ENCODE data around the gene PTGES. TPM values are rescaled to one million over a fixed set of nuclear protein-coding genes. Genes with fewer than 3 reads are reported as not detected.
"Not testable (repeated sequence)": the region's sequence is repeated elsewhere in the genome, so short reads cannot be mapped to it uniquely, and the experiment has no call there.

Gene PTGES
- total RNA-seq, 1 donor from 2014 or later: 3.7 TPM

DNA sequence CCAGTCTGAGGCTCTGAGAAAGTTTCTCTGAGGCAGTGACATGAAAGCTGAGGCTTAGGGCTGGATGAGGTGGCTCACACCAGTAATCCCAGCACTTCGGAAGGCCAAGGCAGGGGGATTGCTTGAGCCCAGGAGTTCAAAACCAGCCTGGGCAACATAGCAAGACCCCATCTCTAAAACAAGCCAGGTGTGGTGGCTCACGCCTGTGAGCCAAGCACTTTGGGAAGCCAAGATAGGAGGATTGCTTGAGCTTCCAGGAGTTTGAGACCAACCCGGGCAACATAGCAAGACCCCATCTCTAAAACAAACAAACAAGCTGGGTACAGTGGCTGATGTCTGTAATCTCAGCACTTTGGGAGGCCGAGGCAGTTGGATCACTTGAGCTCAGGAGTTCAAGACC lies 3.8 kb downstream of the PTGES start:
- not testable (repeated sequence) for FAIRE-seq; DNase-seq (ENCODE audit: low spot score in 2 of 2)

GRCh38 chr9:129748249-129748648 lies 4.6 kb downstream of the PTGES start:
- FAIRE-seq: no peak
- no peak for DNase-seq (ENCODE audit: low spot score in 2 of 2)

GRCh38 chr9:129746092-129746777 lies 6.6 kb downstream of the PTGES start:
- DNase-seq (ENCODE audit: low spot score in 2 of 2): no peak
- no peak for FAIRE-seq

DNA sequence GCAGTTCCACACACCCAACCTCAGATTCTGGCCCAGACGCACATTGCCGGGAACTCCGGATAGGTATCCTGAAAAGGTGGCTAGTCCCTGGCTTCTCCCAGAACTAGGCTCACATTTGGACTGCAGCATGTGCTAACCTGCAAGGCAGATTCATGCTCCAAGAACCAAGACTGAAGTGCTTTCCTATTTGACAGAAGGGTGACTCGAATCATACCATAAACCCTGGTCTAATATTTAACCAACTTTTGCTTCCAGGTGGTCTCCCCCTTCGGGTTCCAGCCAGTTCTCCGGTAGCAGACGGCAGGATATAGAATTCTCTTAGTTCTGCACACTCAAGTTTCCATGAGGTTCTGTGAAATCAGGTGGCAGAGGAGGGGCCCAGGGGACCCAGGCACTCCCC lies 7.6 kb downstream of the PTGES start:
- FAIRE-seq: no peak
- DNase-seq (ENCODE audit: low spot score in 2 of 2): no peak

DNA sequence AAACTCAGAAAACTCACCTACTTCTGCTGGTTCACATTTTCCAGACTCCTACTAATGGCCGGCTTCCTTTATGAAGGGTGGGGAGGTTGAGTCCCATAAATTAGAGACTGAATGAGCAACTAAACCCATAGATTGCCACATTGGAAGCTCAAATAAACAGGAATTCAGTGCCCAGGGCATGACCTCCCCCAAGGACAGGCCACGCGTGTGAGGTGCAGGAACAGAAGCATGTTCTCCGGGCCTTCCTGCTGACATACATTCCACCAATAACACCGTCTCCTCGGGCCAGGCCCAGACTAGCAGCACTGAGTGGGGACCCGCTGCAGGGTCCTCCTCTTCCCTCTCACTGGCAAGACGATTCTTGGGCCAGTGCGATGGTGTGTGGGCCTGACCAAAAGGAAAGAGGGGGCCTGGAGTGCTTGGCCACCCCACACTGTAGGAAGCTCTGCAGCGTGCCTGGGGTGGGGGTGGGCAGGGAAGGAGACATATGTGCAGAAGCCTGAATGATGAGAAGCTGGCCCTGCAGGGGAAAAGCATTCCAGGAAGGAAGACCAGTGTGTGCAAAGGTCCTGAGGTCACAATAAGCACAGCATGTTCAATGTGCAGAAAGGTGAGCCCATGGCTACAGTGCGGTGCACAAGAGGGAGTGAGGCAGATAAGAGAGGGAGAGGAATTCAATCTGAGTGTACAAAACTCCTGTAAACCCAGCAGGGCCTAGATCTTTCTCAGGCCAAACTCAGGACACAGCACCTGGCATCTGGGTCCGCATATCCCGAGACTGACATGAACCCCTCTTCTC lies 12.0 kb downstream of the PTGES start:
- FAIRE-seq (no peak), DNase-seq (ENCODE audit: low spot score in 2 of 2) (no peak)

DNA sequence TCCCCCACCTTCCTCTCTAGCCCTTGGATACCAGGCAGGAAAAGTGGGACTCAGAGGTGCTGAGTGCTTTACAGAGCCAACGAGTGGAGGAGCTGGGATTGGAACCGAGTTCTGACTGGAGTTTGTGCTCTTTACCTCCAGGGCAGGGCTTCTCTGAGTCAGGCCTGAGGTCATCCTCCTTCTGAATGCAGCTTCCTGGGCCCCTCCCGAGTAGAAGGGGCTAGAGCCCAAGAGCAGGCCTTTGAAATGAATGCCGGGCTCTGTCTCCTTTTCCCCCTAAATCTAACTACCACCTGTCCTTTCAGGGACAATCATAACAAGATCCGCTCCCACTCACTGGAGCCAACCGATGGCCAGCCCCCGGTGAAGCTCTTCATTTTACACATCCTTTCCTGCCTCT lies 12.7 kb downstream of the PTGES start:
- DNase-seq (ENCODE audit: low spot score in 2 of 2) (no peak), FAIRE-seq (no peak)

DNA sequence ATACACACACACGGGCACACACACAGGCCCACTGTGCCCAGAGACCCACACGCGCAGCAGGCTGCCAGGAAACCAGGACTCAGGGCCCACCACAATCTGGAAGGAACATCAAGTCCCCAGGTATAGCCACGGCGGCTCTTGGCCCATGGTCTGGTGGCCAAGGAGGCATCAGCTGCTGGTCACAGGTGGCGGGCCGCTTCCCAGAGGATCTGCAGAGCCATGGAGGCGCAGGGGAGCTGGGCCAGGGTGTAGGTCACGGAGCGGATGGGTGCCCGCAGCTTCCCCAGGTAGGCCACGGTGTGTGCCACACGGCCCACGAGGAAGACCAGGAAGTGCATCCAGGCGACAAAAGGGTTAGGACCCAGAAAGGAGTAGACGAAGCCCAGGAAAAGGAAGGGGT lies 13.4 kb downstream of the PTGES start:
- DNase-seq (ENCODE audit: low spot score in 2 of 2) (no peak), FAIRE-seq (no peak)

- no peak for FAIRE-seq
- DNase-seq (ENCODE audit: low spot score in 2 of 2): peak; percentile 75 to 89
Measured at GRCh38 chr9:129737479-129738274, 15.2 kb downstream of the PTGES start.

DNA sequence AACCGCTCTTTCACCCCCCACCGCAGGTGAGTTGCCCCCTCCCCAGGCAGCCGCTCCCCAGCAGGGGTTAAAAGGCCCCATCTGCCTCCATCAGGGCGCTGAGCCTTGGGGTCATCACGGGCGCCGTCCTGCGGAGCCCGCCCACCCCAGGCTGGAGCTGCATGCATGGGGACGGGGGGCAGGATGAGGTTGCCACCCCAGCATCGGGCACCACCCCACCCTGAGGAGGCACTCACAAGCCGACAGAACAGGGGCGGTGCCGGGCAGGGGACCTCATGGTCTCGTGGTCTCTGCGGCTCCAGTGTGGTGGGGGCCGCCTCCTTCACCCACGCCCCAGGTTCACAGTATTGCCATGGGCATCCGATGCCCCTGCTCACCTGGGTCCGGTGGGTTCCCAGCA lies 16.5 kb downstream of the PTGES start:
- no peak for DNase-seq (ENCODE audit: low spot score in 2 of 2)
- FAIRE-seq: no peak

DNA sequence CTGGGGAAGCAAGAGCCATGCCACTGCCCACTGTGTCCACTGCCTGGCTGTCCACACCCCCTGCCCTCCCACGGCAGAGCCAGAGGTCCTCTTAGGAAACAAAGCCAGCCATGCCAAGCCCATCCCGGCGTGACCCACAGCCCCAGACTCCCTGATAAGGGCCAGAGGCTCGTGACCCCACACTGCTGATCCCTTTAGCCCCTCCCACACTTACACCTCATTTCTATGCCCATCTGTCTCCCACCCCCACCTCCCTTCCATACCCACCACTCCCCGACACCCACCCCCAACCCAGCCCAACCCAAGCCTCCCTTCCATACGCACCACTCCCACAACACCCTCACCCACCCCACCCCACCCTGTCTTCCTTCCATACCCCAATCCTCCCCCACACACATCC lies 17.3 kb downstream of the PTGES start:
- no peak for DNase-seq (ENCODE audit: low spot score in 2 of 2)
- FAIRE-seq: no peak

GRCh38 chr9:129733632-129733953 lies 19.2 kb downstream of the PTGES start:
- no peak for FAIRE-seq

DNA sequence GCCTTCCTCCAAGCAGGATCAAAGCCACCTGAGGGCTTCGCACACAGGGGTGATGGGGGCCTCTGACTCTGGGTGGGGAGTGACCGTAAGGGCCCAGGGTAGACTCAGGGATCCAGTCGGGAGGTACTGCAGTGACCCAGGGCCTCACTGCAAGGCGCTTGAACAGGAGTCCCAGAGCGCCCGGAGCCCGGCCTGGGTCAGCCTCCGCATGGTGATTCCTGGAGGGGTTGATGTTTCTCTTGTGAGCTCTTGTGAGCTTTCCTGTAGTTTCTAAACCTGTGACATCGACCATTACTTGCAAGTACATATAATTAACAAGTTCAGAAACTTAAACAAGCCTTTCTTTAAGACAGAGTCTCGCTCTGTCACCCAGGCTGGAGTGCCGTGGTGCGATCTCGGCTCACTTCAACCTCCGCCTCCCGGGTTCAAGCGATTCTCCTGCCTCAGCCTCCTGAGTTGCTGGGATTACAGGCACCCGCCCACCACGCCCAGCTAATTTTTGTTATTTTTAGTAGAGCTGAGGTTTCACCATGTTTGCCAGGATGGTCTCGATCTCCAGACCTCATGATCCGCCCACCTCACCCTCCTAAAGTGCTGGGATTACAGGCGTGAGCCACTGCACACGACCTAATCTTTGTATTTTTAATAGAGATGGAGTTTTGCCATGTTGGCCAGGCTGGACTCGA lies 19.8 kb downstream of the PTGES start:
- no peak for DNase-seq (ENCODE audit: low spot score in 2 of 2)
- FAIRE-seq: no peak

More at GRCh38 chr9:129733632-129733953, 19.2 kb downstream of the PTGES start:
- no peak for DNase-seq (ENCODE audit: low spot score in 2 of 2)

GRCh38 chr9:129732100-129732499 lies 20.7 kb downstream of the PTGES start:
- DNase-seq (ENCODE audit: low spot score in 2 of 2): no peak
- FAIRE-seq: no peak

DNA sequence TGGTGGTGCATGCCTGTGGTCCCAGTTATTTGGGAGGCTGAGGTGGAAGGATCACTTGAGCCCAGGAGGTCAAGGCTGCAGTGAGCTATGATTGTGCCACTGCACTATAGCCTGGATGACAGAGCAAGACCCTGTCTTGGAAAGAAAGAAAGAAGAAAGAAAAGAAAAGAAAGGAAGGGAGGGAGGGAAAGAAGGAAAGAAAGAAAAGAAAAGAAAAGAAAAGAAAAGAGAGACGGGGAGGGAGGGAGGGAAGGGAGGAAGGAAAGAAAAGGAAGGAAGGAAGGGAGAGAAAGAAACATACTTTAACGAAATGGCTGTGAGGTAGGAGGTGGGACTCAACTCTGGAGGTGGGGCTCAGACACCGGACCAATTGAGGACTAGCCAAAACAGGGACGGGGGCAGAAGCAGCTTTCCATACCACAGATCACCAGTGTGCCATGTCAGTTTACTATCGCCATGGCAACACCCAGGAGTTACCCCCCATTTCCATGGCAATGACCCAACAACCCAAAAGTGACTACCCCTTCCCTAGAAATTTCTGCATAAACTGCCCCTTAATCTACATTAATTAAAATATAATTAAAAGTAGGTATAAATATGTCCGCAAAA lies 21.3 kb downstream of the PTGES start:
- FAIRE-seq: no peak
- DNase-seq (ENCODE audit: low spot score in 2 of 2): no peak

DNA sequence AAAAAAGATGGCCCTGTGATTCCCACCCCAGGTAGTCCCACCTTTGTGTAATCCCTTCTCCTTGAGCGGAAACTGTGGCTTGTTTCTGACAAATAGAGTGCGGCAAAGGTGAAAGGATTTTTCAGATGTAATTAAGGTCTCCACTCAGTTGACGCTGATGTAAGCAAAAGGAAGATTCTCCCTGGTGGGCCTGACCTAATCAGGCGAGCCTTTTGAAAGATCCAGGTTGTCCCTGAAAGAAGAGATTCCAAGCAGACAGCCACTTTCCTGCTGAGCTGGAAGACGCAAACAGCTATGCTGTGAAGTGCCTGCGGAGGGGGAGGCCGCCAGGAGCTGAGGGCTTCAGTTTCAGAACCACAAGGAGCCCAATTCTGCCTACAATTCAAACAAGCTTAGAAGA lies 24.1 kb downstream of the PTGES start:
- no peak for FAIRE-seq

GRCh38 chr9:129726322-129727160 lies 26.3 kb downstream of the PTGES start:
- FAIRE-seq (no peak), DNase-seq (ENCODE audit: low spot score in 2 of 2) (peak; percentile 70 to 89)

More for the DNA sequence above, 24.1 kb downstream of the PTGES start:
- no peak for DNase-seq (ENCODE audit: low spot score in 2 of 2)

- FAIRE-seq (no peak), DNase-seq (ENCODE audit: low spot score in 2 of 2) (no peak)
Measured at GRCh38 chr9:129725795-129726251, 27.0 kb downstream of the PTGES start.

DNA sequence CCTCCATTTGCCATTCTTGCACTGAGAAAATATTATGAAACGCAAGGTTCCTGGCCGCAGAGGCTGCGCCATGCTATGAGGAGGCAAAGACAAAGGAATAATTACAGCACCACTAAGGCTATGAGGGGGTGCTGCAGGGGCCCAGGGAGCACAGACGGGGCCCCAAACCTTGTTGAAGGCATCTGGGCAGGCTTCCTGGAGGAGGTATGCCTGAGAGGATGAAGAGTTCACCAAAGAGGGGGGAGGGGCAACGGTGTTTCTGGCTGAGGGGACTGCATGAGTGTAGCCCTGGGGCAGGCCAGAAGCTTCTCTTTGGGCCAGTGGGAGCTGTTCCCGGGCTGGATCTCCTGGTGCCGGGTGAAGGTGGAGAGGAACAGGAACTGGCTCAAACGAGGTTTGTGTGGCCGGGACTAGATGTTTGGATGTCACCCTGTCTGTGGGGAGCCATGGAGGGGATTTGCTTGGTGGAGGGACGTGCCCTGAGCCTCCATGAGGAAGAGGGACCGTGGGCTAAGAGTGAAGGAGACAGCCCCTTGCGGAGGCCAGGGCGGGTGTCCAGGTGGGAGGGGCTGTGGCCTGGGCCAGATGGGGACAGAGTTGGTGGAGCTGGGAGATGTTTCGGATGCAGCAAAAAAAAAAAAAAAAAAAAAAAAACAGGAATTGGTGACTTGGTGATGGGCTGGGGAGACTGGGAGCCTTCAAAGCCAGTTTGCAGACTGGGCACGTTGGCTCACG lies 28.2 kb downstream of the PTGES start:
- DNase-seq (ENCODE audit: low spot score in 2 of 2) (no peak), FAIRE-seq (no peak)

GRCh38 chr9:129722913-129723312 lies 29.9 kb downstream of the PTGES start:
- DNase-seq (ENCODE audit: low spot score in 2 of 2): no peak

More at GRCh38 chr9:129722913-129723312, 29.9 kb downstream of the PTGES start:
- no peak for FAIRE-seq

Measured in frontal cortex (tissue), 4 donors.